Tibial nerve (tissue), 3 donors: ENCODE measurements around the gene ELMO1.

Experiments used
- CTCF ChIP-seq, 5 experiments: fragments of 200-600 bp in 3 of 5; fragments of 450-650 bp in 2 of 5; sonication (generic) in 3 of 5; IDR thresholded peaks; one replicate each; pipeline ENCODE4 v1.5.1; 2016 to 2019; ENCODE audit warnings: antibody characterized with exemption in 5 of 5, mild to moderate bottlenecking in 3 of 5, moderate library complexity in 2 of 5
- POLR2A ChIP-seq, 2 donors: fragments of 450-650 bp; IDR thresholded peaks; one replicate each; pipeline ENCODE4 v1.6.1; 2017; ENCODE audit warnings: antibody characterized with exemption in 2 of 2, mild to moderate bottlenecking in 2 of 2, moderate library complexity in 2 of 2

- TF ChIP-seq POLR2A (IDR thresholded peaks at IDR 0.05): no peak
- TF ChIP-seq CTCF (IDR thresholded peaks at IDR 0.05): no peak
Observed at GRCh38 chr7:37109016-37109683, 339.5 kb downstream of the ELMO1 start.
